SK-N-SH (cell line): ENCODE results near the gene WRAP73.

Experiments used
- CTCF ChIP-seq: fragments of 200-600 bp; sonication (generic); IDR thresholded peaks from 2 replicates; pipeline ENCODE4 v1.6.1; 2017; ENCODE audit warnings: antibody characterized with exemption, mild to moderate bottlenecking, moderate library complexity
- RCOR1 ChIP-seq: fragments of 150-350 bp; IDR thresholded peaks from 2 replicates; pipeline ENCODE4 v1.6.1; 2017; ENCODE audit warnings: antibody characterized with exemption, low read length
- SIN3A ChIP-seq: IDR thresholded peaks from 2 replicates; pipeline ENCODE4 v1.6.1; 2012; ENCODE audit warnings: low read depth, mild to moderate bottlenecking, low read length, moderate library complexity, borderline replicate concordance
- TAF1 ChIP-seq: IDR thresholded peaks from 2 replicates; pipeline ENCODE4 v1.6.1; 2012; ENCODE audit warnings: low read depth, mild to moderate bottlenecking, low read length, moderate library complexity, borderline replicate concordance
- USF1 ChIP-seq: IDR thresholded peaks from 2 replicates; pipeline ENCODE4 v1.4.0; 2012; ENCODE audit warnings: low read depth, borderline replicate concordance

GRCh38 chr1:3645666-3646355 is 4.1 kb downstream of the WRAP73 start:
- TF ChIP-seq SIN3A: no peak
- no peak for TF ChIP-seq CTCF
- no peak for TF ChIP-seq USF1
- no peak for TF ChIP-seq RCOR1
- TF ChIP-seq TAF1: no peak
